HepG2 (cell line): ENCODE measurements around the gene CPT1B. TPM values are rescaled to one million over a fixed set of nuclear protein-coding genes. Genes with fewer than 3 reads are reported as not detected.

Source experiments
- DMAP1 ChIP-seq: IDR thresholded peaks from 2 replicates; pipeline ENCODE4 v1.6.1; 2016
- ERF ChIP-seq: IDR thresholded peaks from 2 replicates; pipeline ENCODE4 v1.6.1; 2018; ENCODE audit warnings: missing biosample characterization, missing genetic modification reagents
- KDM4B ChIP-seq: sonication (generic); formaldehyde crosslinking; IDR thresholded peaks from 2 replicates; pipeline ENCODE4 v1.4.0; 2020; ENCODE audit warnings: missing genetic modification reagents
- MAFK ChIP-seq, 2 experiments: IDR thresholded peaks in 1 of 2; conservative IDR thresholded peaks in 1 of 2; 2 replicates each; pipeline ENCODE4 v1.6.1; 2011; ENCODE audit warnings: improper control_type of control experiment in 2 of 2, low read length in 2 of 2
- MAZ ChIP-seq, 2 experiments: sonication (generic) in 1 of 2; formaldehyde crosslinking in 1 of 2; IDR thresholded peaks; 2 replicates each; pipeline versions ENCODE4 v1.5.0 to v1.6.1; 2012 to 2020; ENCODE audit warnings: low read depth in 2 of 2, mild to moderate bottlenecking in 2 of 2, borderline replicate concordance in 1 of 2, improper control_type of control experiment in 1 of 2, low read length in 1 of 2, missing genetic modification reagents in 1 of 2, moderate library complexity in 1 of 2
- MXI1 ChIP-seq: IDR thresholded peaks from 3 replicates; pipeline ENCODE4 v1.6.1; 2012; ENCODE audit warnings: low read depth, low read length, inconsistent platforms, borderline replicate concordance
- NCOA1 ChIP-seq: sonication (generic); formaldehyde crosslinking; IDR thresholded peaks from 2 replicates; pipeline ENCODE4 v1.9.0; 2021; ENCODE audit warnings: missing genetic modification reagents
- PPARG ChIP-seq: conservative IDR thresholded peaks from 2 replicates; pipeline ENCODE4 v1.6.1; 2016; ENCODE audit warnings: missing biosample characterization, missing genetic modification reagents
- REPIN1 ChIP-seq: sonication (generic); formaldehyde crosslinking; IDR thresholded peaks from 2 replicates; pipeline ENCODE4 v1.8.0; 2022; ENCODE audit warnings: missing genetic modification reagents, low read depth, mild to moderate bottlenecking, borderline replicate concordance
- SSRP1 ChIP-seq: IDR thresholded peaks from 2 replicates; pipeline ENCODE4 v1.6.1; 2016; ENCODE audit warnings: control low read depth
- ZNF292 ChIP-seq: sonication (generic); formaldehyde crosslinking; IDR thresholded peaks from 2 replicates; pipeline ENCODE4 v1.8.1; 2022; ENCODE audit warnings: mild to moderate bottlenecking, low read depth, missing genetic modification reagents, borderline replicate concordance
- ZNF709 ChIP-seq: sonication (generic); formaldehyde crosslinking; IDR thresholded peaks from 2 replicates; pipeline ENCODE4 v1.5.0; 2020; ENCODE audit warnings: mild to moderate bottlenecking, missing genetic modification reagents
- ZSCAN29 ChIP-seq: sonication (generic); formaldehyde crosslinking; conservative IDR thresholded peaks from 2 replicates; pipeline ENCODE4 v1.4.0; 2020; ENCODE audit warnings: mild to moderate bottlenecking, missing genetic modification reagents
- polyA plus RNA-seq, 8 experiments: library from polyadenylated mRNA; depleted of rRNA in 3 of 8; stranded (reverse) in 7 of 8; unstranded in 1 of 8; fragments of >200 nt; fragmentation: Illumina TruSeq in 4 of 8; extraction: Trizol in 4 of 8; gene quantifications; 2 replicates each; pipeline versions ENCODE4 v1.2.1 to v1.2.3, GENCODE V29; 2011 to 2016; ENCODE audit warnings: low read depth in 4 of 8, missing spikeins in 1 of 8, mixed read lengths in 1 of 8; ENCODE audit not compliant: insufficient read depth in 1 of 8
- total RNA-seq, 5 experiments: library from RNA; depleted of rRNA; stranded (reverse); fragments of >200 nt; fragmentation: Illumina TruSeq; extraction: Trizol; gene quantifications; 2 replicates each; pipeline ENCODE4 v1.2.3, GENCODE V29; 2016; ENCODE audit warnings: low read depth in 1 of 5
- TF ChIP-seq, protein P1 (sequence below): IDR thresholded peaks from 2 replicates; pipeline ENCODE4 v1.6.1; 2016; ENCODE audit warnings: missing compliant biosample characterization, missing genetic modification reagents, borderline replicate concordance
- TF ChIP-seq, protein P2 (sequence below): sonication (generic); formaldehyde crosslinking; IDR thresholded peaks from 2 replicates; pipeline ENCODE4 v1.8.0; 2022; ENCODE audit warnings: low read depth, missing genetic modification reagents
- TF ChIP-seq, protein P3 (sequence below): sonication (generic); formaldehyde crosslinking; IDR thresholded peaks from 2 replicates; pipeline ENCODE4 v1.8.1; 2023; ENCODE audit warnings: missing genetic modification reagents, inconsistent platforms, borderline replicate concordance
- TF ChIP-seq, protein P4 (sequence below): sonication (generic); formaldehyde crosslinking; IDR thresholded peaks from 2 replicates; pipeline ENCODE4 v1.8.1; 2023; ENCODE audit warnings: mild to moderate bottlenecking, inconsistent platforms, moderate library complexity, missing genetic modification reagents, borderline replicate concordance
- TF ChIP-seq, protein P5 (sequence below): sonication (generic); formaldehyde crosslinking; IDR thresholded peaks from 2 replicates; pipeline ENCODE4 v1.4.0; 2020; ENCODE audit warnings: missing genetic modification reagents, borderline replicate concordance

CPT1B gene
- total and polyA plus RNA-seq, 2 of the 13 experiments (the other 11 are each of a cell fraction or from before 2014, with no cell fraction given) = 9.2 to 19.5 TPM

DNA sequence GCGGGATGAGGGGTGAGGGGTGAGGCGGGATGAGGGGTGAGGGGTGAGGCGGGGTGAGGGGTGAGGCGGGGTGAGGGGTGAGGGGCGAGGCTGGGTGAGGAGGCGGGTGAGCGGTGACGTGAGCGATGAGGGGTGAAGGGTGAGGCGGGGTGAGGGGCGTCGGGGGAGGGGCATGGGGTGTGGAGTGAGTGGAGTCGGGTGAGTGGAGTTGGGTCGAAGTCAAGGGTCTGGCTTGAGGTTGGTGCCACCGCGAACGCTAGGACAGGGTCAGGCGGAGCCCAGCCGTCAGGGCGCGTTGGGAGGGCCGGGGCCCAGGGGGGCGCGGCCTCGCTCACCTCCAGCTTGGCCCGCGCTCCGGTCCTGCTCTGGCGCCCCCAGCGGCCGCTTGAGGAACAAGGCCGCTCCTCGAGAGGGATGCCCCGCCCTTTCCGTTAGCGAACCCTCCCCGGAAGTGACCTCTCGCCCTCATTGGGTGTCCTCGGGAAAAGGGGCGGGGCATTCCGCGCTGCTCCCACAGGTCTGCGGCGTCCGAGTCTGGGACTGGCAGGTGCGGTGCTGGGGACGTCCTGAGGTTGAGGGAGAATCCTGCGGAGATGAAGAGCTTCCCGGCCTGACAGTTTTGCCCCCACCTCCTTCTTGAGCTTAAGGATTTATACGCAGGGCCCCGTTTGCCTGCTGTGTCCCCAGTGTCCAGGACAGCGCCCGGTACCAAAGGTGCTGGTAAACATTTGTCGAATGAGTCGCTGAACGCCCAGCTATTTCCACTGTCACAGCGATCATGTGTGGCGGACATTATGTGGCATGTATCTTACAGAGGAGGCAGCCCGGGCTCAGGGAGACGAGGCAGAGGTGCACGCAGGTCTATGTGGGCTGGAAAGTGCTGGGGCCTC, 15.5 kb downstream of the CPT1B start, which contains the start of gene SYCE3 (continued):
- TF ChIP-seq, protein P1, sequence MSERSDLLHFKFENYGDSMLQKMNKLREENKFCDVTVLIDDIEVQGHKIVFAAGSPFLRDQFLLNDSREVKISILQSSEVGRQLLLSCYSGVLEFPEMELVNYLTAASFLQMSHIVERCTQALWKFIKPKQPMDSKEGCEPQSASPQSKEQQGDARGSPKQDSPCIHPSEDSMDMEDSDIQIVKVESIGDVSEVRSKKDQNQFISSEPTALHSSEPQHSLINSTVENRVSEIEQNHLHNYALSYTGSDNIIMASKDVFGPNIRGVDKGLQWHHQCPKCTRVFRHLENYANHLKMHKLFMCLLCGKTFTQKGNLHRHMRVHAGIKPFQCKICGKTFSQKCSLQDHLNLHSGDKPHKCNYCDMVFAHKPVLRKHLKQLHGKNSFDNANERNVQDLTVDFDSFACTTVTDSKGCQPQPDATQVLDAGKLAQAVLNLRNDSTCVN (CRISPR knock-in tag) = peak; percentile 21; the same call in 1 of the 2 replicates
- TF ChIP-seq ZNF292 (CRISPR knock-in tag) (no peak; the same call in 1 of the 2 replicates), MAZ (IDR thresholded peaks at IDR 0.05; ENCODE audit: borderline replicate concordance, low read depth, low read length) (peak; percentile 91), MAZ (CRISPR knock-in tag; IDR thresholded peaks at IDR 0.05; ENCODE audit: low read depth) (peak; percentile 80), KDM4B (no peak), ZNF709 (CRISPR knock-in tag) (no peak), ERF (peak; percentile 90), PPARG (peak; percentile 42; the same call in 1 of the 2 replicates), ZSCAN29 (CRISPR knock-in tag) (no peak), SSRP1 (no peak), MXI1 (peak; percentile 68; the same call in 1 of the 3 replicates), MAFK (conservative IDR thresholded peaks at IDR 0.05 in 1 of 2, IDR thresholded peaks at IDR 0.05 in 1 of 2; ENCODE audit: low read length in 2 of 2) (no peak), NCOA1 (CRISPR knock-in tag) (no peak), DMAP1 (CRISPR knock-in tag) (peak; percentile 38; the same call in 1 of the 2 replicates), REPIN1 (CRISPR knock-in tag) (no peak)
- TF ChIP-seq, protein P2, sequence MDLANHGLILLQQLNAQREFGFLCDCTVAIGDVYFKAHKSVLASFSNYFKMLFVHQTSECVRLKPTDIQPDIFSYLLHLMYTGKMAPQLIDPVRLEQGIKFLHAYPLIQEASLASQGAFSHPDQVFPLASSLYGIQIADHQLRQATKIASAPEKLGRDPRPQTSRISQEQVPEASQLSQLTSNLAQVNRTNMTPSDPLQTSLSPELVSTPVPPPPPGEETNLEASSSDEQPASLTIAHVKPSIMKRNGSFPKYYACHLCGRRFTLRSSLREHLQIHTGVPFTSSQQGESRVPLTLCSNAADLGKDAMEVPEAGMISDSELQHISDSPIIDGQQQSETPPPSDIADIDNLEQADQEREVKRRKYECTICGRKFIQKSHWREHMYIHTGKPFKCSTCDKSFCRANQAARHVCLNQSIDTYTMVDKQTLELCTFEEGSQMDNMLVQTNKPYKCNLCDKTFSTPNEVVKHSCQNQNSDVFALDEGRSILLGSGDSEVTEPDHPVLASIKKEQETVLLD (CRISPR knock-in tag) = no peak
- TF ChIP-seq, protein P3, sequence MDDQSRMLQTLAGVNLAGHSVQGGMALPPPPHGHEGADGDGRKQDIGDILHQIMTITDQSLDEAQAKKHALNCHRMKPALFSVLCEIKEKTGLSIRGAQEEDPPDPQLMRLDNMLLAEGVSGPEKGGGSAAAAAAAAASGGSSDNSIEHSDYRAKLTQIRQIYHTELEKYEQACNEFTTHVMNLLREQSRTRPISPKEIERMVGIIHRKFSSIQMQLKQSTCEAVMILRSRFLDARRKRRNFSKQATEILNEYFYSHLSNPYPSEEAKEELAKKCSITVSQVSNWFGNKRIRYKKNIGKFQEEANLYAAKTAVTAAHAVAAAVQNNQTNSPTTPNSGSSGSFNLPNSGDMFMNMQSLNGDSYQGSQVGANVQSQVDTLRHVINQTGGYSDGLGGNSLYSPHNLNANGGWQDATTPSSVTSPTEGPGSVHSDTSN = no peak
- TF ChIP-seq, protein P4, sequence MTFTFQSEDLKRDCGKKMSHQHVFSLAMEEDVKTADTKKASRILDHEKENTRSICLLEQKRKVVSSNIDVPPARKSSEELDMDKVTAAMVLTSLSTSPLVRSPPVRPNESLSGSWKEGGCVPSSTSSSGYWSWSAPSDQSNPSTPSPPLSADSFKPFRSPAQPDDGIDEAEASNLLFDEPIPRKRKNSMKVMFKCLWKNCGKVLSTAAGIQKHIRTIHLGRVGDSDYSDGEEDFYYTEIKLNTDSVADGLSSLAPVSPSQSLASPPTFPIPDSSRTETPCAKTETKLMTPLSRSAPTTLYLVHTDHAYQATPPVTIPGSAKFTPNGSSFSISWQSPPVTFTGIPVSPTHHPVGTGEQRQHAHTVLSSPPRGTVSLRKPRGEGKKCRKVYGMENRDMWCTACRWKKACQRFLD (CRISPR knock-in tag) = 0 out of 2 replicates have a peak, but pooled peaks have one; percentile 43
- TF ChIP-seq, protein P5, sequence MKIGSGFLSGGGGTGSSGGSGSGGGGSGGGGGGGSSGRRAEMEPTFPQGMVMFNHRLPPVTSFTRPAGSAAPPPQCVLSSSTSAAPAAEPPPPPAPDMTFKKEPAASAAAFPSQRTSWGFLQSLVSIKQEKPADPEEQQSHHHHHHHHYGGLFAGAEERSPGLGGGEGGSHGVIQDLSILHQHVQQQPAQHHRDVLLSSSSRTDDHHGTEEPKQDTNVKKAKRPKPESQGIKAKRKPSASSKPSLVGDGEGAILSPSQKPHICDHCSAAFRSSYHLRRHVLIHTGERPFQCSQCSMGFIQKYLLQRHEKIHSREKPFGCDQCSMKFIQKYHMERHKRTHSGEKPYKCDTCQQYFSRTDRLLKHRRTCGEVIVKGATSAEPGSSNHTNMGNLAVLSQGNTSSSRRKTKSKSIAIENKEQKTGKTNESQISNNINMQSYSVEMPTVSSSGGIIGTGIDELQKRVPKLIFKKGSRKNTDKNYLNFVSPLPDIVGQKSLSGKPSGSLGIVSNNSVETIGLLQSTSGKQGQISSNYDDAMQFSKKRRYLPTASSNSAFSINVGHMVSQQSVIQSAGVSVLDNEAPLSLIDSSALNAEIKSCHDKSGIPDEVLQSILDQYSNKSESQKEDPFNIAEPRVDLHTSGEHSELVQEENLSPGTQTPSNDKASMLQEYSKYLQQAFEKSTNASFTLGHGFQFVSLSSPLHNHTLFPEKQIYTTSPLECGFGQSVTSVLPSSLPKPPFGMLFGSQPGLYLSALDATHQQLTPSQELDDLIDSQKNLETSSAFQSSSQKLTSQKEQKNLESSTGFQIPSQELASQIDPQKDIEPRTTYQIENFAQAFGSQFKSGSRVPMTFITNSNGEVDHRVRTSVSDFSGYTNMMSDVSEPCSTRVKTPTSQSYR (CRISPR knock-in tag) = no peak
